IPS-20b (cell line): ENCODE data around the gene PLCXD1.
"Not testable (repeated sequence)": the region's sequence is repeated elsewhere in the genome, so short reads cannot be mapped to it uniquely, and the experiment has no call there.

Source experiments
- H3K27ac ChIP-seq: one replicate; pipeline ENCODE4 v1.5.1; 2013; ENCODE audit warnings: low read length
- H3K27me3 ChIP-seq: 2 replicates; pipeline ENCODE4 v1.6.1; 2013; ENCODE audit warnings: mild to moderate bottlenecking, low read length, inconsistent platforms; ENCODE audit not compliant: insufficient read depth
- H3K36me3 ChIP-seq: 2 replicates; pipeline ENCODE4 v1.6.1; 2013; ENCODE audit warnings: low read depth, mild to moderate bottlenecking, inconsistent platforms, low read length, moderate library complexity; ENCODE audit not compliant: insufficient read depth
- H3K4me1 ChIP-seq: 2 replicates; pipeline ENCODE4 v1.6.1; 2013; ENCODE audit warnings: mild to moderate bottlenecking, control low read depth, inconsistent platforms, low read length, moderate library complexity; ENCODE audit not compliant: insufficient read depth
- H3K4me3 ChIP-seq: 2 replicates; pipeline ENCODE4 v1.5.1; 2013; ENCODE audit warnings: mild to moderate bottlenecking, low read length, inconsistent platforms
- H3K9ac ChIP-seq: 2 replicates; pipeline ENCODE4 v1.6.1; 2013; ENCODE audit warnings: low read depth, mild to moderate bottlenecking, inconsistent platforms, low read length, moderate library complexity
- H3K9me3 ChIP-seq: 2 replicates; pipeline ENCODE4 v1.6.1; 2013; ENCODE audit warnings: mild to moderate bottlenecking, low read depth, low read length, inconsistent platforms; ENCODE audit not compliant: insufficient read depth

The PLCXD1 gene

DNA sequence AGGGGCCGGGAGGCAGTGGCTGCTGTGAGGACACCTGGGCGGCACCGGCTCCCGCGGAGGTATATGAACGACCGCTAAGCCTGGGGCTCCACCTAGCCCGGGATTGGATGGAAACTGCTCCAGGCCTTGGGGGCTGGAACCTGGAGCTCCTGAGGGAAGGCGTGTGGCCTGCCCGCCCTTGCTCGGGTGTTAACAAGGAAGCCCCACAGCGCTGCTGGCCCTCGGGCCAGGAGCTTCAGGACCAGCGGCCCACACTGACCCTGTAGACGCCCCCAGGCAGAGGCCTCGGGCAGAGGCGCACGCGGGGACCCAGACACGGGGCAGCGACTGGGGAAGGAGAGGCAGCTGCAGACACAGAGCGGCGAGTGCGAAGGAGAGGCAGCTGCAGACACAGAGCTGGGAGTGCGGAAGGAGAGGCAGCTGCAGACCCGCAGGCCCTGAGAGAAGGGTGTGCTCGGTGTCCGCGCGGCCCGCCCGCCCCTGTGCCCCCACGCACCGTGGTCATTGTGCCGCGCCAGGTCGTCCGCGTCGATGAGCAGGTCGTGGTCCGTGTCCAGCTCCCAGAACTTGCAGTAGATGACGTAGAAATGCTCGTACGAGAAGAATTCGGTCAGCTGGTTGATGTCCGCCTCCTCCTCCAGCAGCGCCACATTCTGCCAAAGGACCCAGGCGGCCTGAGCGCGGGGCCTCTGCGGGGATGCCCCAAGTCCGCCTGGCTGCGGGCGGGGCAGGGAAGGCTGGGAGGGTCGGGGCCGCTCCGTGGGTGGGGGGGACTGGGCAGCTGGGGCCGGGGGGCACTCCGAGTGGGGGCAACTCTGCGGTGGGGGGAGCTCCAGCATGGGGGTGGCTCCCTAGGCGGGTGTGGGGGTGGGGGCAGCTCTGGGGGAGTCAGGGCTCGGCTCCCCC is 64.1 kb downstream of the PLCXD1 start:
- Histone ChIP-seq H3K27me3 (no peaks in the 10 kb centered on the region), H3K9ac (no peak overlapping the region), H3K36me3 (peaks cover 11% of the 10 kb centered on the region), H3K4me1 (no peaks in the 10 kb centered on the region), H3K27ac (no peak overlapping the region), H3K4me3 (no peak overlapping the region), H3K9me3 (no peaks in the 10 kb centered on the region)

DNA sequence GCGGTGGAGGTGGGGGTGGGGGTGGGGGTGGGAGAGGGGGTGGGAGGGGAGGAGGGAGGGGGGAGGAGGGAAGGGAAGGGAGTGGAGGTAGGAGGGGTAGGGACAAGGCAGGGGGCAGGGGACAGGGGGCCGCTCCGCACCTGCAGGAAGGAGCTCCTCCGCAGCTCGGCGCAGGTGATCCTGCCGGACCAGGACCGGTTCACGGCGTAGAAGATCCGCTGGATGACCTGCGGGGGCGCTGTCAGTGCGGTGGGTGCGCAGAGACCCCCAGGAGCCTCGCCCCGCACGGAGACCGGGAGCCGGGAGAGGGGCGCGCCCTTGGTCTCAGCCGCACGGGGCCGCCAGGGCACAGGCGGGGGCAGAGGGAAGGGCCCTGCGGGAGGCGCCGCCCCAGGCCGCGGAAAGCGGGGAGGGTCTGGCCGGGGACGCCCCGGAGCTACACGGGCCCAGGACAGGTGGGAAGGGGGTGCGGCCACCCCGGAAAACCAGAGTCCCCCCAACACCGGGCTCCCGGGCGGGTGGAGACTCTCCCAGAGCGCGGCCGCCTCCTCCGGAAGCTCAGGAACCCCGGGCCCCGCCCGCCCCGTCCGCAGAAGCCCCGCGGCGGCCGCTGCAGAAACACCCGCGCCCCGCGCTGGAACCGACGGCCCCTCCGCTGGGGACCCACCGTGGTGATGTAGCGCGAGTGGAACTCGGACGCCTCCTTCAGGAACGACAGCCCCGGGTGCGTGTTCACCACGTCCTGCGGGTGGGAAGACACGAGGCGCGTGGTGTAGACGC is 65.0 kb downstream of the PLCXD1 start:
- H3K27me3 ChIP-seq = no peaks in the 10 kb centered on the region
- H3K9me3 ChIP-seq = no peaks in the 10 kb centered on the region
- no peak overlapping the region for H3K27ac ChIP-seq
- H3K4me1 ChIP-seq = no peaks in the 10 kb centered on the region
- H3K36me3 ChIP-seq = peaks cover 11% of the 10 kb centered on the region
- no peak overlapping the region for H3K4me3 ChIP-seq
- H3K9ac ChIP-seq = no peak overlapping the region

DNA sequence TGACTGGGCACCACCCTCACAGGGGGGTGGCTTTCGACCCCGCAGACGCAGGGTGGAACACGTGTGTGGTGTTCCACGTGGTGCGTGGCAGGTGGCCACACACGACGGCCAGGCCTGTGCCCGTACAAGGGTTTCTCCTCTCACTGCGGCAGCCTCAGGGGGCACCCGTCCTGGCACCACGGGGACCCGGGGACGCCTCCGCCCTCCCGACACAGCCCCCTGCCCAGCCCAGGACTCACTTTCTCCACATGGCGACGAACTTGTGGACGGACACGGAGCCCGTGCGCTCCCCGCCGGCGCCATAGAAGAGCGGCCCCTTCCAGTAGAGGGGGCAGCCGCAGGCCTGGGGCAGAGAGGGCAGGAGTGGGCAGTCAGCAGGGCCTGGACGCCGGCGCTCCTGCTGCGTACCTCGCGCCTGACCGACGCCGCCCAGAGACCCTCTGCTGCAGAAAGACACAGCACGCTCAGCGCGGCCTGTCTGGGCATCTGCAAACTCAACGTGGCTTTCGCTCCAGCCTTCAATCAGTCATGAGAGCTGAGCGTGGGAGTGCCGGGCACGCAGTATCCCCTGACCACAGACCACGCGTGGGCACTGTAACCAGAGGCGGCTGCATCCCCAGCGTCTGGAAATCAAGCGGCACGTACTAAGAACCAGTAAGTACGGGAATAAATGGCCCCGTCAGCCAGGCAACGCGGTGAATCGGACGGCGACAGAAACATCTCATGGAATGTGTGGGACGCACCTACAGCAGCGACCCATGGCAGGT is 66.4 kb downstream of the PLCXD1 start:
- no peak overlapping the region for H3K27ac ChIP-seq
- H3K36me3 ChIP-seq = peaks cover 14% of the 10 kb centered on the region
- H3K4me1 ChIP-seq = no peaks in the 10 kb centered on the region
- H3K27me3 ChIP-seq = no peaks in the 10 kb centered on the region
- H3K4me3 ChIP-seq = no peak overlapping the region
- H3K9ac ChIP-seq = no peak overlapping the region
- no peaks in the 10 kb centered on the region for H3K9me3 ChIP-seq

- no peaks in the 10 kb centered on the region for H3K27me3 ChIP-seq
- no peak overlapping the region for H3K4me3 ChIP-seq
- H3K4me1 ChIP-seq = no peaks in the 10 kb centered on the region
- H3K9me3 ChIP-seq = no peaks in the 10 kb centered on the region
- peaks cover 20% of the 10 kb centered on the region for H3K36me3 ChIP-seq
- H3K27ac ChIP-seq = no peak overlapping the region
- H3K9ac ChIP-seq = no peak overlapping the region
These were observed 67.4 kb downstream of the PLCXD1 start for GRCh38 chrX:348461-349117.

DNA sequence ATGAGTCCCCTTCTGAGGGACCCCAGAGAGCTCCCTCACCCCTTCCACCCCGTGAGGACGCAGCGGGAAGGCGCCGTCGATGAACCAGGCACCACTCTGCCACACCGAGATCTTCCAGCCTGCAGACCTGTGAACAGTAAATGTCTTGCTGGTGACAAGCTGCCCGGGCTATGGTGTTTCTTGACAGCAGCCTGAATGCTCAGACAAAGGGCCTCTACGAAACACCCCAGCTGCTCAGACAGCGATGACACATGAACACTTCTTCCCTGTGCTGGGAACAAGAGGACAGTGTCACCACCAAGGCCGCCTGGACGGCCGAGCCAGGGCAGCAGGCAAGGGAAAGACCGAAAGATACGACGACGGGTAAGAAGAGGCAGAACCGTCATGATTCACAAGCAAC is 68.0 kb downstream of the PLCXD1 start:
- Histone ChIP-seq H3K27ac (no peak overlapping the region), H3K9me3 (no peaks in the 10 kb centered on the region), H3K4me1 (no peaks in the 10 kb centered on the region), H3K27me3 (no peaks in the 10 kb centered on the region), H3K4me3 (no peak overlapping the region), H3K36me3 (peaks cover 20% of the 10 kb centered on the region), H3K9ac (no peak overlapping the region)

- Histone ChIP-seq H3K9me3 (no peaks in the 10 kb centered on the region), H3K27ac (no peak overlapping the region), H3K4me1 (no peaks in the 10 kb centered on the region), H3K36me3 (peaks cover 20% of the 10 kb centered on the region), H3K4me3 (no peak overlapping the region), H3K27me3 (no peaks in the 10 kb centered on the region), H3K9ac (no peak overlapping the region)
These were observed 68.5 kb downstream of the PLCXD1 start for GRCh38 chrX:349702-350101.

GRCh38 chrX:350148-350533 is 69.0 kb downstream of the PLCXD1 start:
- no peaks in the 10 kb centered on the region for H3K4me1 ChIP-seq
- no peak overlapping the region for H3K4me3 ChIP-seq
- H3K9ac ChIP-seq = no peak overlapping the region
- no peaks in the 10 kb centered on the region for H3K9me3 ChIP-seq
- peaks cover 21% of the 10 kb centered on the region for H3K36me3 ChIP-seq
- H3K27ac ChIP-seq = no peak overlapping the region
- no peaks in the 10 kb centered on the region for H3K27me3 ChIP-seq

GRCh38 chrX:350534-351323 is 69.5 kb downstream of the PLCXD1 start:
- Histone ChIP-seq H3K4me1 (no peaks in the 10 kb centered on the region), H3K27ac (no peak overlapping the region), H3K4me3 (no peak overlapping the region), H3K9ac (no peak overlapping the region), H3K36me3 (peaks cover 24% of the 10 kb centered on the region), H3K9me3 (no peaks in the 10 kb centered on the region), H3K27me3 (no peaks in the 10 kb centered on the region)

GRCh38 chrX:351324-351641 is 70.1 kb downstream of the PLCXD1 start:
- not testable (repeated sequence) for H3K9me3 ChIP-seq, H3K27me3 ChIP-seq, H3K4me3 ChIP-seq, H3K9ac ChIP-seq, H3K27ac ChIP-seq, H3K4me1 ChIP-seq
- peaks cover 24% of the 10 kb centered on the region for H3K36me3 ChIP-seq

DNA sequence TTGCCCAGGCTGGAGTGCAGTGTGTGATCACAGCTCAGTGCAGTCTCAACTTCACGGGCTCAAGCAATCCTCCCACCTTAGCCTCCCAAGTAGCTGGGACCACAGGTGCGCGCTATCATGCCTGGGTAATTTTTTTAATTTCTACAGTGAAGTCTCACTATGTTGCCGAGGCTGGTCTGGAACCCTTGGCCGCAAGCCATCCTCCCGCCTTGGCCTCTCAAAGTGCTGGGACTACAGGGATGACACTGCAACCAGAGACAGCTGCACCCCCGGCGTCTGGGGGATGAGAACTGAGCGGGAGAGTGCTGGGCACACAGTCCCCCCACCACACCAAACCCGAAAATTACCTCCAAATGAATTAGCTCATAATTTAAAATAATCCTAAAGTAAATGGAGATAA is 70.6 kb downstream of the PLCXD1 start:
- Histone ChIP-seq H3K27me3 (no peaks in the 10 kb centered on the region), H3K36me3 (peaks cover 24% of the 10 kb centered on the region), H3K9me3 (no peaks in the 10 kb centered on the region)

GRCh38 chrX:352181-352580 is 71.0 kb downstream of the PLCXD1 start:
- no peaks in the 10 kb centered on the region for H3K27me3 ChIP-seq
- no peaks in the 10 kb centered on the region for H3K9me3 ChIP-seq
- peaks cover 24% of the 10 kb centered on the region for H3K36me3 ChIP-seq
- no peak overlapping the region for H3K9ac ChIP-seq
- H3K4me3 ChIP-seq = no peak overlapping the region
- H3K4me1 ChIP-seq = no peaks in the 10 kb centered on the region
- no peak overlapping the region for H3K27ac ChIP-seq

More for the DNA sequence above, 70.6 kb downstream of the PLCXD1 start:
- Histone ChIP-seq H3K4me3 (no peak overlapping the region), H3K4me1 (no peaks in the 10 kb centered on the region), H3K27ac (no peak overlapping the region), H3K9ac (no peak overlapping the region)
